Retinal pigment epithelial cell (primary cell): ENCODE data around the gene SEC24C.

ENCODE experiments used
- DNase-seq: peaks from one replicate; pipeline ENCODE4 v3.0.0-alpha.2; 2010; ENCODE audit warnings: low read depth
- H3K4me3 ChIP-seq: 2 replicates; pipeline ENCODE4 v1.5.1; 2011; ENCODE audit warnings: mild to moderate bottlenecking, low read length, control low read depth, moderate library complexity
- CTCF ChIP-seq: conservative IDR thresholded peaks from 2 replicates; pipeline ENCODE4 v1.5.1; 2011; ENCODE audit warnings: low read depth, low read length, control low read depth, inconsistent platforms

The SEC24C gene

GRCh38 chr10:73810358-73810734, 66.2 kb downstream of the SEC24C start:
- TF ChIP-seq CTCF: no peak
- peak overlapping the region; percentile 70 for H3K4me3 ChIP-seq
- DNase-seq: no peak

GRCh38 chr10:73810735-73811465, 66.7 kb downstream of the SEC24C start:
- TF ChIP-seq CTCF: no peak
- peak overlapping the region; percentile 70 for H3K4me3 ChIP-seq
- DNase-seq: no peak

GRCh38 chr10:73812657-73813056, 68.5 kb downstream of the SEC24C start:
- H3K4me3 ChIP-seq: no peak overlapping the region
- TF ChIP-seq CTCF: no peak
- DNase-seq: no peak

- no peak overlapping the region for H3K4me3 ChIP-seq
- no peak for TF ChIP-seq CTCF
- no peak for DNase-seq
Measured at GRCh38 chr10:73813333-73813732, 69.2 kb downstream of the SEC24C start.

- no peak for DNase-seq
- TF ChIP-seq CTCF: no peak
- H3K4me3 ChIP-seq: no peak overlapping the region
Measured at GRCh38 chr10:73814276-73814895, 70.2 kb downstream of the SEC24C start.

- TF ChIP-seq CTCF: peak; percentile 36
- DNase-seq: no peak
Measured at GRCh38 chr10:73814896-73815718, 70.9 kb downstream of the SEC24C start.

More at GRCh38 chr10:73814896-73815718, 70.9 kb downstream of the SEC24C start:
- no peak overlapping the region for H3K4me3 ChIP-seq
